Dendritic cell treated with granulocyte-macrophage colony-stimulating factor and Interleukin-4, amounts not matched to agents 40 ng/mL and 50 ng/mL, for 4 days (primary cell): ENCODE results near the gene SECISBP2.

Experiments
- H3K27ac Mint-ChIP-seq: one replicate; pipeline ENCODE4 v1.8.0; 2022; ENCODE audit warnings: mild to moderate bottlenecking, mixed read lengths
- H3K27me3 Mint-ChIP-seq: one replicate; pipeline ENCODE4 v1.8.0; 2022; ENCODE audit warnings: mild to moderate bottlenecking, mixed read lengths
- H3K36me3 Mint-ChIP-seq: one replicate; pipeline ENCODE4 v1.8.0; 2022; ENCODE audit warnings: low read depth, mixed read lengths
- H3K4me1 Mint-ChIP-seq: one replicate; pipeline ENCODE4 v1.8.0; 2022; ENCODE audit warnings: low read depth, mixed read lengths
- H3K4me3 Mint-ChIP-seq: one replicate; pipeline ENCODE4 v1.8.0; 2022; ENCODE audit warnings: mild to moderate bottlenecking, moderate library complexity, mixed read lengths
- H3K9me3 Mint-ChIP-seq: one replicate; pipeline ENCODE4 v1.8.0; 2022; ENCODE audit warnings: mixed read lengths
- intact Hi-C: fragments of 100-400 bp; cut with micrococcal nuclease; formaldehyde crosslinking; loops from one replicate; pipeline ENCODE4 v1.15.0; 2022

Gene SECISBP2

DNA sequence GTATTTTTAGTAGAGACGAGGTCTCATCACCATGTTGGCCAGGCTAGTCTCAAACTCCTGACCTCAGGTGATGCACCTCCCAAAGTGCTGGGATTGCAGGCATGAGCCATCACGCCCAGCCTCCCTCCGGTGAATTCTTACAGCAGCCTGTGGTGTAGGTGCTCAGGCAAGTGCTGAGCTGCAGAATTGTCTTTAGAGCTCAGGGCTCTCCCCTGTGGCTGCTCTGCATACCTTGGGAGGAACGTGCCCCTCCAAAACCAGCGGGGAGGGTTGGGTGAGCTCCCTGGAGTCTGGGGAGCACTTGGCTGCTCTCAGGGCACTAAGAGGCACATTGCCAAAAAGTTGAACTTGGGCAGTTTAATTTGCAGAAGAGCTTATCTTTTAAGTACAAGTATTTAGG lies 29.4 kb downstream of the SECISBP2 start:
- intact Hi-C loops, result no loop called here
- Mint-ChIP-seq H3K27me3 (no peaks in the 10 kb centered on the region), H3K9me3 (no peaks in the 10 kb centered on the region), H3K4me1 (peaks cover 20% of the 10 kb centered on the region), H3K27ac (no peak overlapping the region), H3K4me3 (no peak overlapping the region), H3K36me3 (peaks cover 100% of the 10 kb centered on the region)

DNA sequence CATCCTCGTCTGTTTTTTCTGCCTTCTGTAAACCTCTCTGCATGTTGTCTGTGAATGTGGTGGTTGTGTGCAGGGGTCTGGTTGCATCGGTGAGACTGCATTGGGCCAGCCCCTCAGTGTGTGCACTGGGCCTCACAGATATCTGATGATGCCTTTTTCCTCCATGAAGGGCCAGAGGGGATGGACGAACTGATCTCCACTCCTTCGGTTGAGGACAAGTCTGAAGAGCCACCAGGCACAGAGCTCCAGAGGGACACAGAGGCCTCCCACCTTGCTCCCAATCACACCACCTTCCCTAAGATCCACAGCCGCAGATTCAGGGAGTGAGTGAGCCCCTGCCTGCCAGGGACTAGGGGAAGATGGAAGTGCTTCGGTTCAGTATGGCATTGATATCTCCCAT lies 31.3 kb downstream of the SECISBP2 start:
- intact Hi-C loops, result no loop called here
- Mint-ChIP-seq H3K4me1 (peaks cover 20% of the 10 kb centered on the region), H3K27me3 (no peaks in the 10 kb centered on the region), H3K9me3 (no peaks in the 10 kb centered on the region), H3K4me3 (no peak overlapping the region), H3K36me3 (peaks cover 100% of the 10 kb centered on the region), H3K27ac (no peak overlapping the region)

DNA sequence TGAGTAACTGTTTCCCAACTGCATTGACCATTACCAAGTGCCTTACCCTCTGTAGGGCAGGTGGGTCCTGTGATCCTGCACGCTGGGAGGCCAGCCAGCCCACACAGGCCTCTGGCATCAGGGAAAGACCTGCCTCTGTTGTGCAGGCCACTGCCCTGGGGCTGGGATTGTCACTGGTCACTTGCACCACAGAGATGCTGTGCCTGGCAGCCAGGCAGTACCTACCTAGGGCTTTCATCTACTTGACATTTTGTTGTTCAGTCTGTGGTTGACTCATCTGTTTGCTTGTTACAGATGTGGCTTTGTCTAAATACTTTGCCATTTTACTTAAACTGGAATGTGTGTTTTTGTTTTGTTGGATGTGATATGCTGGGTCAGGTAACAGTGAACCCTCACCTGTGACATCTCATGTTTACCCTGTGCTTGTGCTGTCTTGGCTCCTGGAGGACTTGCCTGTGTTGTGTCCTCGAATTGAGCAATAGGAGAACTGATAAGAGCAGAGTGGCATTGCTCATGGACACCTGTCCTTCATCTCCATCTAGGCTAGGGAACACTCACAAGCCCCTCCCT lies 32.8 kb downstream of the SECISBP2 start:
- H3K27ac Mint-ChIP-seq, result no peak overlapping the region
- peaks cover 20% of the 10 kb centered on the region for H3K4me1 Mint-ChIP-seq
- peaks cover 100% of the 10 kb centered on the region for H3K36me3 Mint-ChIP-seq
- no peak overlapping the region for H3K4me3 Mint-ChIP-seq
- intact Hi-C loops, result no loop called here
- H3K27me3 Mint-ChIP-seq, result no peaks in the 10 kb centered on the region
- no peaks in the 10 kb centered on the region for H3K9me3 Mint-ChIP-seq

DNA sequence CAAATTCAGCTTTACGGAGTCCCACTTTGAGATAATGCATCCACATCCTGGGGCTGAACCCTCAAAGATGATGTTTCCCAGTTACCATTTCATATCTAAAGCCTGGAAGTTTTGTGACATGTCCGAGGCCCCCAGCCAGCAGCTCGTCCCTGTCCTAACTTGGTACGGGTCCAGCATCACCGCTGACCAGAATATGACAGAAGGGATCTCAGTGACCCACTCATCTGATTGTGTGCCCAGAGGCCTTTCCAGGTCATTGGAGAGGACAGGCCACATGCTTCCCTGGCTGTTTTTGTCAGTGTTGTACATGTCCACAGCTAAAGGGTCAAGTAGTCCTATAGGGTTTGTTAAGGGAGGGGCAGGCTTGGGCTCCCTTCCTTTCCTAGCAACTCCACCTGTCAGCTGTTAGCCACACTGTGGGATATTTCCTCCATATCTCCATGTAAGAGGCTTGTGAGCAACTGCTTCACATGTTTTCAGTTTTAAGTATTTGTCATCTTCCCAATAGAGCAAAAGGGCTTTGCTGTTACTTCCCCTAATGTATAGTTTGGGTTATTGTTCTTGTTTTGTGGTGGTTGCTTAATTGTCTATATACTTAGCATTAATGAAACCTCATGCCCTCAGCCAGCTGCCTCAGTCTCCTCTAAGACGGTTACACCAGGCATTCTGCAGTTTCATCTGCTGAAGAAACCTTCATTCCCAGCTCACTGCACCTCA lies 33.4 kb downstream of the SECISBP2 start:
- Mint-ChIP-seq H3K36me3 (peaks cover 100% of the 10 kb centered on the region), H3K4me1 (peaks cover 20% of the 10 kb centered on the region), H3K27me3 (no peaks in the 10 kb centered on the region), H3K4me3 (no peak overlapping the region), H3K9me3 (no peaks in the 10 kb centered on the region), H3K27ac (no peak overlapping the region)
- intact Hi-C loops, result no loop called here

DNA sequence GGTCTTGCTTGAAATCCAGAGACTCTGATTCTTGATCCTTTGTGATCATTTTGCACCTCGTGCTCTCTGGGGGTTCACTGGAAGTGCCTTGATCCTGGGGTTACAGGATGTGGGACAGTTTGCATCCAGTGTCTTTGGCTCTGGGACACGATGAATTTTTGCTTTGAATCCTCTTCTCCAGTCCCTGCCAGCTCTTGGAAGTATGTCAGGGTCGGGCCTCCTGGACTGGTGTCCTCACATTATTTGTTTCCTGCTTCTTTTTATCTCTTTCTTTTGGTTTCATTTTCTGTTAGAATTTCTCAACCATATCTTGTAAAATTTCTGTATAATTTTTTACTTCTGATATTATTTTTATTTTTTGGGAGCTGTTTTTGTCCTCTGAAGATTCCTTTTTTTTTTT lies 34.2 kb downstream of the SECISBP2 start:
- H3K27me3 Mint-ChIP-seq, result no peaks in the 10 kb centered on the region
- H3K4me3 Mint-ChIP-seq, result no peak overlapping the region
- H3K27ac Mint-ChIP-seq, result no peak overlapping the region
- H3K4me1 Mint-ChIP-seq, result peaks cover 20% of the 10 kb centered on the region
- peaks cover 100% of the 10 kb centered on the region for H3K36me3 Mint-ChIP-seq
- H3K9me3 Mint-ChIP-seq, result no peaks in the 10 kb centered on the region
- intact Hi-C loops, result no loop called here

DNA sequence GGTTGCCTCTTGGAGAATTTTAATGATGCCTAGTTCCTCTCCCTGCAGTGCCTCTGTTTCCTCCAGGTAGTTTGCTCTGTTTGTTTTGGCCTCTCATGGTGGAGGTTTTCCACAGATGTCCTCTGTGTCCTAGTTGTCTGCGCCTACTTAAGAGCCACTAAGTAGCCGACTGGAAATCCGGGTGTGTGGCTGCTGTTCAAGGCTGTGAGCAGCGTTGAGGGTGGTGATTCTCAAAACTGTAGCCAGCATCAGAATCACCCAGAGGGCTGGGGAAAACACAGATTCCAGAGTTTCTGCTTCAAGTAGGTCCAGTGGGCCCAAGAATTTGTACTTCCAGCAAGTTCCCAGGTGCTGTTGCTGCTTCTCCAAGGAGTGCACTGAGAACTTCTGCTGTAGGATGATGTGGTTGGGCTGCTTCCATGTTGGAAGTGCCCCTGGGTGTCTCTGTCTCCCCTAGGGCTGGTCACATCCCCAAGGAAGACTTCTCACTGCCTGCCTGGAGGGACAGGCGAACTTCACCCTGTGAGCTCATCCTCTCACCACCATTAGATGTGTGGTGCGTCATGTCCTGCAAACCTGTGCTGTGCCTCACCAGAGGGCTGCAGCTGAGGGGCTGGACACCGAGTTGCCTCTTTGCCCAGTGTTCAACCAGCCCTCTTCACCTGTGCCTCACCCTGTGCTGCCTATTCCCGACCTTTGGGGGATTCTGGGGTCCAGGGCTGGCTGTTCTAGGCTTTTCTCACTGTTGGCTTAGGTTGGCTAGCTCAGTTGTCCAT lies 34.8 kb downstream of the SECISBP2 start:
- Mint-ChIP-seq H3K36me3 (peaks cover 100% of the 10 kb centered on the region), H3K27ac (no peak overlapping the region), H3K27me3 (no peaks in the 10 kb centered on the region), H3K9me3 (no peaks in the 10 kb centered on the region), H3K4me3 (no peak overlapping the region), H3K4me1 (peaks cover 20% of the 10 kb centered on the region)
- intact Hi-C loops, result no loop called here

DNA sequence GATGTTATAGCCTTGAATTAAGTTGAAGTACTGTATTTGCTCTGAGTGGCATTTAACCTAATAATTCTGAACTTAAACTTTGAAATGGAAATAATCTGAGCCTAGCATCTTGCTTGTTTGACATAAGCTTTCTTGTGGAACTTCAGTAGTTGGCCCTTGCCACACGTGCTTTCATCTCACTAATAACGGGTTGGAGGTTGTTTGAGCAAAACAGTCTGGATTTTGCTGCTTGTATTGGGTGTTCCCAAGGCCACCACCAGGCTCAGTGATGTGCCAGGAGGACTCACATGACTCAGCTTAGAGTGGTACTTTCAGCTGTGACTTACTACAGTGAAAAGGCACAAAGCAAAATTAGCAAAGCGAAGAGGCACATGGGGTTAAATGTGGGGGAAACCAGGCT lies 35.7 kb downstream of the SECISBP2 start:
- Mint-ChIP-seq H3K4me1 (peaks cover 20% of the 10 kb centered on the region), H3K9me3 (no peaks in the 10 kb centered on the region), H3K4me3 (no peak overlapping the region), H3K27me3 (no peaks in the 10 kb centered on the region), H3K36me3 (peaks cover 100% of the 10 kb centered on the region), H3K27ac (no peak overlapping the region)
- intact Hi-C loops, result no loop called here

DNA sequence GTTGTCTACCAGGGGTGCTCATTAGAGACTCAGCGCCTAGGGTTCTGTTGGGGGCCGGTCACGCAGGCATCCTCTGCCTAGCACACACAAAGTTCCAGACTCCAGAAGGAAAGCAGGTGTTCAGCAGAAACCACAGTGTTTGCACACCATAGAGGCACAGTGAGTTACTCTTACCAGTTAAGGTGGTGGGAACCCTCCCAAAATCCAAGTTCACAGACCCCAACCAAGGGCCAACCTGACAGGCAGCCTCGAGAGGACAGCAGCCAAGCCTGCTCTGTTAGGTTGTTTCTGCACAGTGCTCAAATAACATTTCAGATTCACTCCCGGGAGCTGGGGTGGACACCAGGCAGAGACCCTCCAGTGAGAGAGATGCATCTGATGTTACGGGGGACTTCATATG lies 36.2 kb downstream of the SECISBP2 start:
- no peak overlapping the region for H3K4me3 Mint-ChIP-seq
- H3K9me3 Mint-ChIP-seq, result no peaks in the 10 kb centered on the region
- peaks cover 20% of the 10 kb centered on the region for H3K4me1 Mint-ChIP-seq
- H3K36me3 Mint-ChIP-seq, result peaks cover 100% of the 10 kb centered on the region
- intact Hi-C loops, result no loop called here
- no peaks in the 10 kb centered on the region for H3K27me3 Mint-ChIP-seq
- H3K27ac Mint-ChIP-seq, result no peak overlapping the region

DNA sequence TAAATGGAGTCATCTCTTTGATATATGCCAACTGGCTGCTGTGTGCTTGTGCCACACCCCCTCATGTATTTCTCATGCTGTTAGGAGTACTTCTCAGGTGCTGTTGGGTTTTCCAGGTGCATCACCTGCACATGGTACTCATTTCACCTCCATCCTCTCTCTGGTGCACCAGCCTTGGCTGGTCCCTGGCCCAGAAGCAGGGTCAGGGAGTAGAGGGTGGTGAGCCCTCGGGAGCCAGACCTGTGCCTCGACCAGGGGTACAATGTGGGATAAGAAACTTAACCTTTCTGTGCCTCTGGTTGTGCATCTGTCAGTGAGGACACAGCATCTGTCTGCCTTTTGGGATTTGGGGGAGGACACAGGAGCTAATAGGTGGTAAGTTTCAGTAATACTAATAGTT lies 38.5 kb downstream of the SECISBP2 start:
- no peaks in the 10 kb centered on the region for H3K27me3 Mint-ChIP-seq
- H3K4me1 Mint-ChIP-seq, result peaks cover 16% of the 10 kb centered on the region
- intact Hi-C loops, result no loop called here
- H3K4me3 Mint-ChIP-seq, result no peak overlapping the region
- no peaks in the 10 kb centered on the region for H3K9me3 Mint-ChIP-seq
- H3K27ac Mint-ChIP-seq, result no peak overlapping the region
- H3K36me3 Mint-ChIP-seq, result peaks cover 100% of the 10 kb centered on the region

DNA sequence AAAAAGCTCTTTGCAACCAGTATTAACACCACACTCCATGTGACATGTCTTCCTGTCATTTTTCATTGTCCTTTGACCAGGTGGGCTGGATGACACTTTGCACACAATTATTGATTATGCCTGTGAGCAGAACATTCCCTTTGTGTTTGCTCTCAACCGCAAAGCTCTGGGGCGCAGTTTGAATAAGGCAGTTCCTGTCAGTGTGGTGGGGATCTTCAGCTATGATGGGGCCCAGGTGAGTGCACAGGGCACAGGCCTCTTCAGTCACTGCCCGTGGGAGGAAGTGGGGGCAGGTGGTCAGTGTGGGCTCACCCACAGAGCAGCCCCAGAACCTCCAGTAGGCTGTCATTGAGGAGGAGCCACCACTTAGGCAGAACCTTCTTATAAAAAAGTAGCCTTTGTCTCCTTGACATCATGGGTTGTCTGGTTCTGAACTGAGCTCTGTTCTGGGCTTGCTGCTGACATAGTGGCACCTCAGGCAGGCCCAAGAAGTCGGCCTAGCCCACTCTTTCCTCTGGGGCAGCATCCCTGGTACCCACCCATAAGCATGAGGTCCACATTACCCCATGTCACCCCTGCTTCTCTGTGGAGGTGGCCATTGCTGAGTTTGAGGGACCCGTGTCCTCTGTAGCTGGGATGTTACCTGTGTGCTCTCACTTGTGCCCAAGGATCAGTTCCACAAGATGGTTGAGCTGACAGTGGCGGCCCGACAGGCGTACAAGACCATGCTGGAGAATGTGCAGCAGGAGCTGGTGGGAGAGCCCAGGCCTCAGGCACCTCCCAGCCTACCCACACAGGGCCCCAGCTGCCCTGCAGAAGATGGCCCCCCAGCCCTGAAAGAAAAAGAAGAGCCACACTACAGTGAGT lies 39.3 kb downstream of the SECISBP2 start:
- Mint-ChIP-seq H3K9me3 (no peaks in the 10 kb centered on the region), H3K4me1 (peaks cover 8% of the 10 kb centered on the region), H3K36me3 (peaks cover 100% of the 10 kb centered on the region), H3K4me3 (no peak overlapping the region), H3K27me3 (no peaks in the 10 kb centered on the region), H3K27ac (no peak overlapping the region)
- intact Hi-C loops, result no loop called here

DNA sequence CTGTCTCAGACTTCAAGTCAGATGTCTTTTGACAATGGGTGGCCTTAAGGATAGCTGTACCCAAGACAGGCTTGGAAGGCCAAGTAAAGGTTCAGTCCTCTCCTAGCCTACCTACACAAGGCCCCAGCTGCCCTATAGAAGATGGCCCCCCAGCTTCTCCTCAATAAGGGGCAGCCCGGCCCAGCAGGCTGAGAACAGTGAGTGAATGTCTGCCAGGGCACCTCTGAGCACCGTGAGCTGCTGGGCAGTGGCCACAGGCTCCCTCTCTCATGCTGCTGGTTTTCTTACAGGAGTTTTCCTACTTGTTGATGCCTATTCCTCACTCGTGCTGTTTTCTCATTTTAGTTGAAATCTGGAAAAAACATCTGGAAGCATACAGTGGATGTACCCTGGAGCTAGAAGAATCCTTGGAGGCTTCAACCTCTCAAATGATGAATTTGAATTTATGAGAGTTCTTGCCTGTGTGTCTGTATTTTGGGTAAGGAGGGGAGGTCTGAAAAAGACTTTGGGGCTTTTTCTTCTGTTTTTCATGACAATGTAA lies 40.1 kb downstream of the SECISBP2 start:
- intact Hi-C loops, result no loop called here
- Mint-ChIP-seq H3K9me3 (no peaks in the 10 kb centered on the region), H3K36me3 (peaks cover 99% of the 10 kb centered on the region), H3K27me3 (no peaks in the 10 kb centered on the region), H3K4me3 (no peak overlapping the region), H3K27ac (no peak overlapping the region), H3K4me1 (peaks cover 8% of the 10 kb centered on the region)

DNA sequence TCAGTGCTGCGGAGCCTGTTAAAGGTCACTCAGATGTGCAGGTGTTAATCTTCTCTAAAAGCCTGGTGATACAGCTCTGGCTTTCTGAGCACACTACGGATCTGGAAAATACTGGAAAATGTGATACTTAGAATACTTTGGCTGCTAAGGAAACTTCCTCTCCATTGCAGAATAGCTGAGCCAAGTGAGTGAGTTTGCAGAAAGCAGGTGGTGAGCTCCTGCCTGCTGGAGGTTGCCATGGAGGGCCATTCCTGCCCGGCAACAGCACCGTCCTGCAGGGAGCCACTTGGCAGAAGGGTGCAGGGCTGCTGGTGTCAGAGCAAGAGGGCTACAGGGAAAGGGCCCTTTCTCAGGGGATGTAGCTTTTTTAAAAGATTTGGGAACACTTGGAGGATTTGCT lies 40.7 kb downstream of the SECISBP2 start:
- H3K9me3 Mint-ChIP-seq, result no peaks in the 10 kb centered on the region
- H3K4me3 Mint-ChIP-seq, result no peak overlapping the region
- H3K27me3 Mint-ChIP-seq, result no peaks in the 10 kb centered on the region
- intact Hi-C loops, result no loop called here
- peaks cover 8% of the 10 kb centered on the region for H3K4me1 Mint-ChIP-seq
- no peak overlapping the region for H3K27ac Mint-ChIP-seq
- H3K36me3 Mint-ChIP-seq, result peaks cover 99% of the 10 kb centered on the region

DNA sequence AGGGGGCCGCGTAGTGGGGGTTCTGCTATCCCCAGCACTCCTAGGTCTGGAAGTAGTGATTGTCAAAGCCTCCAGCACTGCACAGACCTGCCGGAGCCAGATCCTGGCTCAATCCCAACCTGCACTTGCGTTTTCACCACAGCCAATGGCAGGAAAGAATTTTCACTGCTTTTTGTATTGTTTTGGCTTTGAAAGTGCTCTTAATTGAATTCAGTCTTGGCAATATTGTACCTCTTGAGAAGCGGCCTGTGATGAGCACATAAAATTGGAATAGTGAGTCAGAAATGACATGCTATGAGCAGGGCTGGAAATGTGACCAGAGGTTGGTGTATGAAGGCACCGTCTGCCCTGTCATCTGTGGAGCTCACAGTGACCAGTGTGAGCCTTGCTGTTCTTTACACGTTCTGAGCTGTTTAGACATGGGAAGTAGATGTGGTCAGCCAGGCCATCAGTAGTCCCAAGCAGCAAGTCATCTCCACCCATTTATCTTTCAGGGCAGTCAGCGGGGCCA lies 41.5 kb downstream of the SECISBP2 start:
- intact Hi-C loops, result no loop called here
- H3K27me3 Mint-ChIP-seq, result no peaks in the 10 kb centered on the region
- H3K27ac Mint-ChIP-seq, result no peak overlapping the region
- H3K4me1 Mint-ChIP-seq, result peaks cover 8% of the 10 kb centered on the region
- no peak overlapping the region for H3K4me3 Mint-ChIP-seq
- H3K9me3 Mint-ChIP-seq, result no peaks in the 10 kb centered on the region
- H3K36me3 Mint-ChIP-seq, result peaks cover 95% of the 10 kb centered on the region
